Fibroblast of upper back skin (primary cell): Measurements from ENCODE around the gene KLHDC4.
"Not testable (repeated sequence)": the region's sequence is repeated elsewhere in the genome, so short reads cannot be mapped to it uniquely, and the experiment has no call there.

ENCODE experiments used
- DNase-seq: peaks from one replicate; pipeline ENCODE4 v3.0.0-alpha.2; 2013

The KLHDC4 gene

DNA sequence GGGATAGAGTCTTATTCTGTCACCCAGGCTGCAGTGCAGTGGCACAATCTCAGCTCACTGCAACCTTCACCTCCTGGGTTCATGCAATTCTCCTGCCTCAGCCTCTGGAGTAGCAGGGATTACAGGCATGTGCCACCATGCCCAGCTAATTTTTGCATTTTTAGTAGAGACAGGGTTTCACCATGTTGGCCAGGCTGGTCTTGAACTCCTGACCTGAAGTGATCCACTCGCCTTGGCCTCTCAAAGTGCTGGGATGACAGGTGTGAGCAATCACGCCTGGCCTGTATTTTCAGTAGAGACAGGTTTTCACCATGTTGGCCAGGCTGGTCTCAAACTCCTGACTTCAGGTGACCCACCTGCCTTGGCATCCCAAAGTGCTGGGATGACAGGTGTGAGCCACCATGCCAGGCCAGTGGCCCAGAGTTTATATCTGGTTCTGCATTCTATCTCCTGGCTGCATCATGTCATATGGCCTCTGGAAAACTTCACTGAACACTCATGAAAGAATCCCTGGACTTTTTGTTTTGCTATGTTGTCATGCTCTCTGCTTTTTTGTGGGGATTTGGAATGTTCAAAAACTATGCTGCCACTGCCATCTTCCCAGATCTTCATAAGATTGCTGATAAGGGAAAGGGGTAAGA, 21.8 kb upstream of the KLHDC4 start:
- not testable (repeated sequence) for DNase-seq

GRCh38 chr16:87784812-87785211, 19.0 kb upstream of the KLHDC4 start:
- peak; percentile 44 for DNase-seq

DNA sequence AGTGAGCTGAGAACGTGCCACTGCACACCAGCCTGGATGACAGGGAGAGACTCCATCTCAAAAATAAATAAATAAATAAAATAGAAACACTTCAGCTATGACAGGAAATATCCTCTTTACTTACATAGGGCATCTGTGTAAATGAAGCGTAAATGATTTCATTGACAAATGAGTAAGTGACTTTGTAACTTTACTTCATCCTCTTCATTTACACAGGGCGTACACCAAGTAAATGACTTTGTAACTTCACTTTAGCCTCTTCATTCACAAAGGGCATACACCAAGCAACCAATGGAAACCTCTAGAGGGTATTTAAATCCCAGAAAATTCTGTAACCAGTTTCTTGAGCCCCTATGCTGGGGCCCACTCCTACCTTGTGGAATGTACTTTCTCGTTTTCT, 16.2 kb upstream of the KLHDC4 start:
- no peak for DNase-seq

DNA sequence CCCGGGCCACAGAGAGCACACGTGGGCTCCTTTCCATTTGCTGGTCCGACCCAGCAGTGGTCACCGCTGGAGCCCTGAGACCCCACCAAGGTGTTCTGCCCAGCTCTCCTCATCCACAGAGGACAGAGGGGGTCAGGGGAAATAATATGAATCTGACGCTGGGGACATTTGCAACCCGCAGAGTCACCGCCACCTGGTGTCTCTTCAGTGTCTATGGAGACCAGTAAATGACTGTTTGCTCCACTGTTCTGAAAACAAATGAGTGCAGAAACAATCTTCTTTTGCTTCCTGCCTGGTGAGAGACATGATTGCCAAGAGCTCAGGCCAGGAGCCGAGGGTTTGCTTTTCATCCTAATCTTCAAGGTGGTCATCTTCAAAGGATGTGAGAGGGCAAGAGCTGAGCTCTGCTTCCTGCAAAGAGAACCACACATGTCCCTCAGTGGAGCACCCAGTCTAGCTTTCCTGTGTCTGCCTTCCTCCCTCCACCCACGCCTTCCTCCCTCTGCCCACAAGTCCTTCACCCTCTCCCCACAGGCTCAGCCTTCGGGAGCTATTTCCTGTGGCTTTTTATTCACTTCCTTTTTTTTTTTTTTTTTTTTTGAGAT, 14.7 kb upstream of the KLHDC4 start:
- peak; percentile 44 for DNase-seq

GRCh38 chr16:87778830-87779579, 13.2 kb upstream of the KLHDC4 start:
- peak; percentile 97 for DNase-seq

- DNase-seq: no peak
These were observed 12.7 kb upstream of the KLHDC4 start for GRCh38 chr16:87778476-87778829.

- not testable (repeated sequence) for DNase-seq
These were observed 8.1 kb upstream of the KLHDC4 start for GRCh38 chr16:87773836-87774235.

DNA sequence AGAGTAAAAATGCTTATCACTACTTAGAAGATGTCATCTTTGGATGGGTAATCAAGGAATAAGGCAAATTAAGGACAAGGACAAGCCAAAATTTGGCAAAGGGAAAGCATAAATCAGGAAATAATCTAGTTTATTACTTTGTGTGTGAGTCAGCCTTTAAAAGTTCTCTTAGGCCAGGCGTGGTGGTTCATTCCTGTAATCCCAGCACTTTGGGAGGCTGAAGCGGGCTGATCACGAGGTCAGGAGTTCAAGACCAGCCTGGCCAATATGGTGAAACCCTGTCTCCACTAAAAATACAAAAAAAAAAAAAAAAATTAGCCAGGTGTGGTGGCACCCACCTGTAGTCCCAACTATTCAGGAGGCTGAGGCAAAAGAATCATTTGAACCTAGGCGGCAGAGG, 1.7 kb upstream of the KLHDC4 start:
- not testable (repeated sequence) for DNase-seq

DNA sequence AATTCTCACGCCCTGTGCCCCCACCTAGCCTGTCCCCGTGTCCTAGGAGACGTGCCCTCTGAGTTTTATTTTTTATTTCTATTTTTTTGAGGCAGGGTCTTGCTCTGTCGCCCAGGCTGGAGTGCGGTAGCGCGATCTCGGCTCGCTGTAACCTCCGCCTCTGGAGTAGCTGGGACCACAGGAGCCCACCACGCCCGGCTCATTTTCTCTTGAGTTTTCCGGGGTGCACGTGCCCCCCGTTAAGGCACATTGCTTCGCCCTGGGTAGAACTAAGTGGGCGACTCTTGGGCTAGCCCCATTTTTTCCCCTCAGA, 655 bp upstream of the KLHDC4 start:
- DNase-seq: no peak

DNA sequence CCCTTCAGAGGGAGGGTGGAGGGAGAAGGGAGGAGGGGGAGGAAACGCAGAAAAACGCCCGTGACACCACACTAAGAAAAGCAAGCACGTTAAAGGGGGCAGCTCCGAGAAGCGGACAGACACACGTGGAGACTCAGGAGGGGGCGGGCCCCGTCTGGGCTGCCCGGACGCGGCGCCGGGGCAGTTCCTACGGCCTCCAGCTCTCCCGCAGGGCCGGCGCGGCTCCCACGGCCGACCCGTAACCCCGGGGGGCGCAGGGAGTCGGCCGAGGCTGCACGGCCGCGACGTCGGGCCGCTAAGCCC, 362 bp downstream of the KLHDC4 start:
- no peak for DNase-seq

DNA sequence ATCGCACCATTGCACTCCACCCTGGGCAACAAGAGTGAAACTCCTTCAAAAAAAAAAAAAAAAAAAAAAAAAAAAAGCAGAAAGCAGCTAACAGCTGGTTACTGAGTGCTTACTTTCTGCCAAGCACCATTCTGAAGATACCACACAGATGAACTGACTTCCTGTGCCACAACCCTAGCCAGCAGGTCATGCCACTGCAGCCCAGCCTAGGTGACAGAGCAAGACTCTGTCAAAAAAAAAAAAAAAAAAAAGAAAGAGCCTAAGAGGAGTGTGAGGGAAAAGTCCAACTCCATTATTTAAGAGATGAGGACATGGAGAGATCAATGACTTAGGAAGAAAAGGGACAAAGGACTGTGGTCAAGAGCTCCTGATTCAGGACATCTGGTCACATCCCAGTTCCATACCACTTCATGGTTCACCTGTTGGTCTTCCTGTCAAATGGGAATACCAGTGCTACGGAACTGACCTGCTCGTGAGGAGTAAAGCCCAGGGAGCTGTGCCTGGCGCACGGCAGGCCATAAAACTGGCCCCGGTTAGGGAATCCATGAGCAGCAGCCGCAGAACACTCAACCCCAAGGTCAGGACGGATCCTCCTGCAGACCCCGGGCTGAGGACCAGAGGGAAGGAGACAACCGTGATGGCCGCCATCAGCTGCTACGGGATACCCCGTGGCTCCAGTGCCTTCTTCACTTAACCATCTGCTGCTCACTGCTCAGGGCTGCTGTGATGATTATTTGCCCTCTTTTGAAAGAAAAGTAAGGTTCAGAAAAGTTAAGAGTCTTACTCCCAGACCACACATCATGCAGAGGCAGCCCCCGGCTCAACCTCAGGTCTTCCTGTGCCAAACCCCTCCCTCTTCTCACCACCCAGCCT, 950 bp downstream of the KLHDC4 start:
- no peak for DNase-seq

GRCh38 chr16:87762620-87763019, 3.2 kb downstream of the KLHDC4 start:
- no peak for DNase-seq

GRCh38 chr16:87762071-87762571, 3.7 kb downstream of the KLHDC4 start:
- no peak for DNase-seq

- DNase-seq: no peak
These were observed 4.7 kb downstream of the KLHDC4 start for GRCh38 chr16:87761060-87761459.

DNA sequence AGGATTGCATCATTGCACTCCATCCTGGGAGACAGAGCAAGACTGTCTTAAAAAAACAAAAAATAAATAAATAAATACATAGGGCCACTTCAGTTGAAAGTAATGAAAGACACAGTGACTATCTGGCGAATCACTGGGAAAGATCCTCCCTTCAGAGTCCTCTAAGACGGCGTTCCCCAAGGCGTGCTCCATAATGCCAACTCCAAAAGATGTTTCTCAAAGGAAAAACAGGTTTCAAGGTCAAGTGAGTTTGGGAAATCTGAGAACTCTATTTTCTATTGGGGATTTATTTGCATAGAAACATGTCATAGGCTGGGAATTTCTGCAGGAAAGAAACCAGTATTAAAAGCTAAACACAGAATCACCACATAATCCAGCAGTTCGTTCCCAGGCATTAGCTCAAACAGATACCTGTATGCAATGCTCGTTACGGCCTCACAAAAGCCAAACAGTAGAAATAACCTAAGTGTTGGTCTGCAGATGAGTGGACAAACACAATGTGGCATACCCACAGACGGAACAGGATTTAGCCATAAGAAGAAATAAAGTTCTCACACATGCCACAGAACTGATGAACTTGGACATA, 7.9 kb downstream of the KLHDC4 start:
- no peak for DNase-seq

DNA sequence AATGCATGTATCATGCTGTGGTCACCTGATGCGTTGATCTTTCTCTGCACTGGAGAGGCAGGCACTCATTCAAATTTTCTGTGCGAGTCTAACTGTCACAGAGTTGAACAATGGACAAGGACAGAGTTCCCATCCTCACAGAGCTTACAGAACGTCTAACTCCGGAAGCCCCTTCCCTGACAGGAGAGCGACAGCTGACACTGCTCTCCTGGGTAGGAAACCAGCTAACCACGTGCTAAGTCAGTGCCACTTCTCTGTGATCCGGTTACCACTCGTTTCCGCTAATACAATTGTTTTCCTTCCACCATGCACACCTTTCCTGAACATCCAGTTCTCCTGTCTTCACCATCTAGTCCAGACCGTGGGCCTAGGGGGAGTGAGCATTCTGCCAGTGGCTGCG, 11.3 kb downstream of the KLHDC4 start:
- no peak for DNase-seq

DNA sequence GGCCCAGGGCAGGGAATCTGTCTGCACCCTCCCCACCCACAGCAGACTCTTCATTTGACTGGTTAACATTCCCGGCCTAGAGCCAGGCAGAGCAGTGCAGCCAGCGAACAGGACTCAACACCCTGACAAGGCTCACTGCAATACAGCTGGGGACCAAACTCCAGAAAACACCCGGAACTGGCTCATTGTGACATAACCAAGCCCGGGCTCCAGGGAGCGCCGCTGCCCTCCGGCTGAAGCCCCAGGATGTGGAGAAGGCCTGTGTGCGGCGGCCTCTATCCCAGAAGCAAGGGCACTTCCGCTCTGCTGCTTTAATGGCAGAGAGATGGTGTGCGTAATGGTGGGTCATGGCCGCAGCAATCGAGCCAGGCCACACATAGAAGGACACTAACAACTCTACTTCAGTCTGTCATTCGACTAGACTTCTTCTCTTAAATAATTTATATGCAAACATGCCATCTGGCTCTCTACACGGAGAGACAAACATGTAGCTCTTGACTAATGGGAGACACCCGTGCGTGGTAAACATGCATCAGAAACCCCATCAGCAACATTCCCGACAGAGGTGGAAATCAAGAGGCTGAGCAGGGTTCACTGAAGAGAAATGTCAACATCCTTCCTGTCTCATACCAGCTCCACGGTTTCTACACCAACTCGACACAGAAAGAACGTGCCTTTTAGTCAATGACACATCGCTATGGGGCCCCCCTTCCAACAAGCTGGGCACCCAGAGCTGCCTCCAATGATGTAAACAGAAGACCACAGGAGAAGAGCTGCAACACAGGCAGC, 18.0 kb downstream of the KLHDC4 start:
- DNase-seq: no peak

DNA sequence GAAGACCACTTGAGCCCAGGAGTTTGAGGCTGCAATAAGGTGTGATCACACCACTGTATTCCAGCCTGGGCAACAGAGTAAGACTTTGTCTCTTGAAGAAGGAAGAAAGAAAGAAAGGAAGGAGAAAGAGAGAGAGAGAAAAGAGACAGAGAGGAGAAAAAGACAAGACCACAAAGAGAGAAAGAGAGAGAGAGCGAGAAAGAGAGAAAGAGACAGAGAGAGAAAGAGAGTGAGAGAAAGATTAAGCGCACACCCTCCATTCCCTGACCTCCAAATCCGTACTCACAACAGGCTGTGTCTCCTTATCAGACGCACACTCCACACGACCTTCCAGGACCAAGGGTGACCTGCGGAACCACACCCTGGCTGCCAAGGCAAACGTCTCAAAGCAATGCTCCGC, 19.6 kb downstream of the KLHDC4 start:
- DNase-seq: no peak

DNA sequence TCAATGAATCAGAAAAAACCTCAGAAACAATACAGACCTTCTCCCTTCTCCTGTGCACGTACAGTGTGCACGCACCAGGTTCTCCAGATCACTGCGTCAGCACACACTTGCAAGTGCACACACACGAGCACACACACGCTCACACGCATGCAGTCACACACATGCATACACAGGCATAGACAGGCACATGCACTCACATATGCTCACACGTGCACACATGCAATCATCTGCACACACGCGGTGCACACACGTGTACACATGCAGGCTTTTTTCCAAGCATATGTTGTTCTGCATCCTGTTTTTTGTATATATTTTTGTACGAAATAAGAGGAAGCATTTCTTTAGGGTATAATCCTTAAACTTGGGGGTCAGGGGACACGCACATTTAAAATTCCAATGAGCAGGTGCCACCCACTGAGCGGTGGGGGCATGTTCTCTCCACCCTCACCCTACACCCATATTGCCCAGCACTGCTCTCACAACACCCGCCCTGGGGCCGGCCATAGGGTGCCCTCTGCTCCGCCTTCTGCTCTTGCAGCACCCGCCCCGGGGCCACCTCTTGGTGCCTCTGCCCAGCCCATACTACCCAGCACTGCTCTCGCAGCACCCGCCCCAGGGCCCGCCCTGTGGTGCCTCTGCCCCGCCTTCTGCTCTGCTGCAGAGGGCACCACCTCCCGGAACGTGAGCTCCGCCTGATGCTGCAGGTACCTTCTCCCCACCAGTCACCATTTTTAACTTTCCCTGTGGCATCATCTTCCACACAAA, 20.9 kb downstream of the KLHDC4 start:
- DNase-seq: no peak

DNA sequence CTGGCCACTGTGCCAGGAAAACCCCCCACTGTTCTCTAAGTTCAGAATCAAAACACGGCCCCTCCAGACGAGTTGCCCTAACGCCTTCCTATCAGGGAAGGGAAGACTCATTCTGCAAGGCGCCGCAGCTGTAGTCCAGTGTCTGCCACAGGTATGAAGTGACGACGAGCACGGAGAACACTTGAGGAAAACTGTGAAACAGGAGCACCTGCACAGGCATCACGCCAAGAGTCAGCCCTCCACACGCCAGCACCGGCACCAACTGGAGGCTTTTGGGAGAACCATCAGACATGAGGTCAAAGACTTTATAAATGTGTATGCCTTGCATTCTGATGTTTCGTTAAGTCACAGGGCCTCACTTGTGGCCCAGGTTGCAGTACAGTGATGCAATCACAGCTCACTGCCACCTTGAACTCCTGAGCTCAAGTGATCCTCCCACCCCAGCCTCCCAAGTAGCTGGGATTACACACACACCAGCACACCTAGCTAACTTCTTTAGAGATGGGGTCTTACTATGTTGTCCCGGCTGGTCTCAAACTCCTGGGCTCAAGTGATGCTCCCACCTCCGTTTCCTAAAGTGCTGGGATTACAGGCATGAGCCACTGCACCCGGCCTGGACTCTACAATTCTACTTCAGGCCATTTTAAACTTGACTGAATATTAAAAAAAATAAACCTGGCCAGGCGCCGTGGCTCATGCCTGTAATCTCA, 22.9 kb downstream of the KLHDC4 start:
- no peak for DNase-seq
